ENCODE data around the gene NCAM1.

DNA sequence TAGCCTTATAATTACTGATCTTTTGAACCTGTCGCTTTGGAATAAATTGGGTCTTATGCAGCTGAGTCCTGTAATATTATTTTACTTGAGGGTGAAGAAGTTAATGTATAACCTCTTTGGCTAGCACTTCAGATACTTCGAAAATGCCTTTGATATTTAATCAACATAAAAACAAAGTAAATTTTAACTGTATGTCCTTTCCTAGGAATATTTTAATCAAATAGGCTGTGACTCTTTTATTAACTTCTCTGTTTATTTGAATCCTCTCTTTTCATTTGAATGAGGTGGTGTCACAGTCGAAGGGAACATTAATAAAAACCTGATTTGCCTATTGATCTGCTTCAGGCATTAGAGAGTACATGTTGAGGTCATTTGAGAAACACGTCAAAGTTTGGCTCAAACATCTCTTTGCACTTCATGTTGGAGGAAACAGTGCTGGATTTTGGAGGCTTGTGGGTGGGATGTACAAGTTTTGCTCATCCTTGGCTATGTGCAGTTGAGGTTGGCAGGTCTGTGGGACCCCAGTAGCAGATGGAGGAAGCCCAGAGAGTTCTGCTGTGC lies 143.6 kb downstream of the NCAM1 start:
- TF ChIP-seq ASH2L (IDR thresholded peaks at IDR 0.05; ENCODE audit: insufficient read length, low read depth, low read length) = no peak
- TF ChIP-seq, protein P1, sequence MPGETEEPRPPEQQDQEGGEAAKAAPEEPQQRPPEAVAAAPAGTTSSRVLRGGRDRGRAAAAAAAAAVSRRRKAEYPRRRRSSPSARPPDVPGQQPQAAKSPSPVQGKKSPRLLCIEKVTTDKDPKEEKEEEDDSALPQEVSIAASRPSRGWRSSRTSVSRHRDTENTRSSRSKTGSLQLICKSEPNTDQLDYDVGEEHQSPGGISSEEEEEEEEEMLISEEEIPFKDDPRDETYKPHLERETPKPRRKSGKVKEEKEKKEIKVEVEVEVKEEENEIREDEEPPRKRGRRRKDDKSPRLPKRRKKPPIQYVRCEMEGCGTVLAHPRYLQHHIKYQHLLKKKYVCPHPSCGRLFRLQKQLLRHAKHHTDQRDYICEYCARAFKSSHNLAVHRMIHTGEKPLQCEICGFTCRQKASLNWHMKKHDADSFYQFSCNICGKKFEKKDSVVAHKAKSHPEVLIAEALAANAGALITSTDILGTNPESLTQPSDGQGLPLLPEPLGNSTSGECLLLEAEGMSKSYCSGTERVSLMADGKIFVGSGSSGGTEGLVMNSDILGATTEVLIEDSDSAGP (CRISPR knock-in tag; IDR thresholded peaks at IDR 0.05; ENCODE audit: borderline replicate concordance) = no peak
- TF ChIP-seq ZSCAN31 (CRISPR knock-in tag; IDR thresholded peaks at IDR 0.05; ENCODE audit: low read depth) = no peak
